Left ventricle myocardium inferior (tissue), 1 donor: ENCODE measurements around the gene DOCK9. TPM values are rescaled to one million over a fixed set of nuclear protein-coding genes. Genes with fewer than 3 reads are reported as not detected.

ENCODE experiments used
- DNase-seq: peaks from one replicate; pipeline ENCODE4 v3.0.0-alpha.2; 2020
- H3K27ac ChIP-seq: fragments of 200-600 bp; replicated peaks from 2 replicates; pipeline ENCODE4 v1.8.0; 2021
- H3K27me3 ChIP-seq: fragments of 200-600 bp; 2 replicates; pipeline ENCODE4 v1.8.0; 2021; ENCODE audit warnings: low read depth
- H3K36me3 ChIP-seq: fragments of 200-600 bp; 2 replicates; pipeline ENCODE4 v1.8.0; 2021
- H3K4me1 ChIP-seq: fragments of 200-600 bp; 2 replicates; pipeline ENCODE4 v1.8.0; 2021
- H3K4me3 ChIP-seq: fragments of 200-600 bp; 2 replicates; pipeline ENCODE4 v1.8.0; 2021; ENCODE audit warnings: mild to moderate bottlenecking, moderate library complexity
- H3K9me3 ChIP-seq: fragments of 200-600 bp; replicated peaks from 2 replicates; pipeline ENCODE4 v1.8.0; 2021
- CTCF ChIP-seq: fragments of 200-600 bp; IDR thresholded peaks from 2 replicates; pipeline ENCODE4 v1.8.0; 2021; ENCODE audit warnings: antibody characterized with exemption, mild to moderate bottlenecking, borderline replicate concordance
- intact Hi-C: fragments of 100-400 bp; cut with micrococcal nuclease; formaldehyde crosslinking; loops from one replicate; pipeline ENCODE4 v1.11.0; 2022
- total RNA-seq: library from RNA; stranded (reverse); fragmentation: NEBNext Ultra II Directional; extraction: Animal tissue kit (Norgen Biotek cat#: 25700); gene quantifications from one replicate; pipeline ENCODE4 v1.2.1, GENCODE V29; 2021
- donor health status: DM: no; HTN: yes; CAD: no; lungs with severe emphysema.

The DOCK9 gene
- total RNA-seq, 1 donor from 2014 or later: 36.8 TPM

- H3K27ac ChIP-seq: peak overlapping the region; percentile 33
- no peaks in the 10 kb centered on the region for H3K27me3 ChIP-seq
- no peak for DNase-seq
- intact Hi-C loops: no loop called here
- H3K9me3 ChIP-seq: no peaks in the 10 kb centered on the region
- H3K4me1 ChIP-seq: peaks cover 67% of the 10 kb centered on the region
- peaks cover 70% of the 10 kb centered on the region for H3K36me3 ChIP-seq
- H3K4me3 ChIP-seq: no peak overlapping the region
- TF ChIP-seq CTCF: no peak
Measured at GRCh38 chr13:98823442-98823841, 154.4 kb downstream of the DOCK9 start.

GRCh38 chr13:98822225-98822606, 155.6 kb downstream of the DOCK9 start:
- intact Hi-C loops: no loop called here
- TF ChIP-seq CTCF: no peak
- peaks cover 67% of the 10 kb centered on the region for H3K4me1 ChIP-seq
- peak overlapping the region; percentile 76 for H3K27ac ChIP-seq
- no peak for DNase-seq
- peak overlapping the region; percentile 14 for H3K4me3 ChIP-seq
- no peaks in the 10 kb centered on the region for H3K27me3 ChIP-seq
- peaks cover 62% of the 10 kb centered on the region for H3K36me3 ChIP-seq
- H3K9me3 ChIP-seq: no peaks in the 10 kb centered on the region

- no peak for DNase-seq
- peaks cover 61% of the 10 kb centered on the region for H3K36me3 ChIP-seq
- H3K4me3 ChIP-seq: peak overlapping the region; percentile 14
- peak overlapping the region; percentile 76 for H3K27ac ChIP-seq
- no peaks in the 10 kb centered on the region for H3K27me3 ChIP-seq
- no peak for TF ChIP-seq CTCF
- H3K9me3 ChIP-seq: no peaks in the 10 kb centered on the region
- intact Hi-C loops: no loop called here
- peaks cover 64% of the 10 kb centered on the region for H3K4me1 ChIP-seq
Measured at GRCh38 chr13:98821372-98822224, 156.3 kb downstream of the DOCK9 start.

- peaks cover 61% of the 10 kb centered on the region for H3K36me3 ChIP-seq
- TF ChIP-seq CTCF: no peak
- intact Hi-C loops: no loop called here
- H3K27ac ChIP-seq: peak overlapping the region; percentile 76
- DNase-seq: no peak
- no peaks in the 10 kb centered on the region for H3K9me3 ChIP-seq
- H3K27me3 ChIP-seq: no peaks in the 10 kb centered on the region
- H3K4me3 ChIP-seq: no peak overlapping the region
- H3K4me1 ChIP-seq: peaks cover 57% of the 10 kb centered on the region
Measured at GRCh38 chr13:98820744-98821371, 157.0 kb downstream of the DOCK9 start.

- no peak for DNase-seq
- H3K27me3 ChIP-seq: no peaks in the 10 kb centered on the region
- H3K36me3 ChIP-seq: peaks cover 61% of the 10 kb centered on the region
- no peaks in the 10 kb centered on the region for H3K9me3 ChIP-seq
- no peak overlapping the region for H3K4me3 ChIP-seq
- no peak for TF ChIP-seq CTCF
- H3K27ac ChIP-seq: peak overlapping the region; percentile 65
- H3K4me1 ChIP-seq: peaks cover 53% of the 10 kb centered on the region
- intact Hi-C loops: no loop called here
Measured at GRCh38 chr13:98820300-98820699, 157.6 kb downstream of the DOCK9 start.
